BJ (cell line): ENCODE measurements around the gene PLEKHS1. TPM values are rescaled to one million over a fixed set of nuclear protein-coding genes. Genes with fewer than 3 reads are reported as not detected.

Experiments
- CTCF ChIA-PET: fragments of 350-600 bp; formaldehyde crosslinking; extraction: SDS; loops from one replicate; lab custom pipeline; 2021; ENCODE audit warnings: antibody characterized with exemption, inconsistent platforms; lab: Yijun Ruan, JAX
- POLR2A ChIA-PET: fragments of 300-600 bp; sonication (Branson Sonifier 250); formaldehyde crosslinking; extraction: SDS; loops from one replicate; lab custom pipeline; 2021; ENCODE audit warnings: antibody characterized with exemption; lab: Charles Lee
- DNase-seq: peaks from one replicate; pipeline ENCODE4 v3.0.0-alpha.2; 2011; ENCODE audit warnings: low read depth
- H3K27me3 ChIP-seq: 2 replicates; pipeline ENCODE4 v1.6.0; 2011; ENCODE audit warnings: low read length; ENCODE audit not compliant: control insufficient read depth, insufficient read depth
- H3K36me3 ChIP-seq: 2 replicates; pipeline ENCODE4 v1.5.1; 2011; ENCODE audit warnings: low read length; ENCODE audit not compliant: control insufficient read depth, insufficient read depth
- H3K4me3 ChIP-seq: 2 replicates; pipeline ENCODE4 v1.5.1; 2011; ENCODE audit warnings: low read depth, mild to moderate bottlenecking, control low read depth, low read length
- polyA plus RNA-seq: library from polyadenylated mRNA; depleted of rRNA; stranded (reverse); fragments of >200 nt; gene quantifications from 2 replicates; pipeline ENCODE4 v1.2.3, GENCODE V29; 2011
- TF ChIP-seq, protein P1 (sequence below): IDR thresholded peaks from 2 replicates; pipeline ENCODE4 v1.5.1; 2011; ENCODE audit warnings: low read depth, mild to moderate bottlenecking, control low read depth, inconsistent platforms, low read length, moderate library complexity; ENCODE audit not compliant: insufficient read depth

PLEKHS1 gene
- polyA plus RNA-seq, 1 experiment = not detected

DNA sequence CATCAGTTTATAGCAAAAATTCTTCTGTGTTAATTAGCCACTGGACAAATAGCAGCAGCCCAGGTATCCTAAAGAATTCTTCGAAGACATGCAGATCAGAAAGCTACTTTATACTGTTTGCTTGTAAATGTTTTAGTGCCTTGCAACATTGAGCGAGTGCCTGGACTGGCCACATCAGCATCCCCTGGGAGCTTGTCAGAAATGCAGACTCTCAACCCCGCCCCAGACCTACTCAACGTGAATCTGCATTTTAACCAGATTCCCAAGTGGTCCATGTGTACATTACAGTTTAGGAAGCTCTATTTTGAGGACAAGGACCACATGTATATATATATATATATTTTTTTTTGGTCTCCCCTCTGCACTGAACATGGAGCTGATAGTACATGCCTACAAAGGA lies 18.5 kb upstream of the PLEKHS1 start:
- no peak overlapping the region for H3K4me3 ChIP-seq
- TF ChIP-seq, protein P1, sequence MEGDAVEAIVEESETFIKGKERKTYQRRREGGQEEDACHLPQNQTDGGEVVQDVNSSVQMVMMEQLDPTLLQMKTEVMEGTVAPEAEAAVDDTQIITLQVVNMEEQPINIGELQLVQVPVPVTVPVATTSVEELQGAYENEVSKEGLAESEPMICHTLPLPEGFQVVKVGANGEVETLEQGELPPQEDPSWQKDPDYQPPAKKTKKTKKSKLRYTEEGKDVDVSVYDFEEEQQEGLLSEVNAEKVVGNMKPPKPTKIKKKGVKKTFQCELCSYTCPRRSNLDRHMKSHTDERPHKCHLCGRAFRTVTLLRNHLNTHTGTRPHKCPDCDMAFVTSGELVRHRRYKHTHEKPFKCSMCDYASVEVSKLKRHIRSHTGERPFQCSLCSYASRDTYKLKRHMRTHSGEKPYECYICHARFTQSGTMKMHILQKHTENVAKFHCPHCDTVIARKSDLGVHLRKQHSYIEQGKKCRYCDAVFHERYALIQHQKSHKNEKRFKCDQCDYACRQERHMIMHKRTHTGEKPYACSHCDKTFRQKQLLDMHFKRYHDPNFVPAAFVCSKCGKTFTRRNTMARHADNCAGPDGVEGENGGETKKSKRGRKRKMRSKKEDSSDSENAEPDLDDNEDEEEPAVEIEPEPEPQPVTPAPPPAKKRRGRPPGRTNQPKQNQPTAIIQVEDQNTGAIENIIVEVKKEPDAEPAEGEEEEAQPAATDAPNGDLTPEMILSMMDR = no peak
- CTCF ChIA-PET = interaction anchor here (0.7 to 1.9 kb wide), 3 partner anchors 9 to 27 kb away, joined by 3 to 7 read pairs (median 4); no protein-coding TSS in a partner anchor
- peaks cover 11% of the 10 kb centered on the region for H3K36me3 ChIP-seq
- no peaks in the 10 kb centered on the region for H3K27me3 ChIP-seq
- POLR2A ChIA-PET = no interaction called here
- no peak for DNase-seq

DNA sequence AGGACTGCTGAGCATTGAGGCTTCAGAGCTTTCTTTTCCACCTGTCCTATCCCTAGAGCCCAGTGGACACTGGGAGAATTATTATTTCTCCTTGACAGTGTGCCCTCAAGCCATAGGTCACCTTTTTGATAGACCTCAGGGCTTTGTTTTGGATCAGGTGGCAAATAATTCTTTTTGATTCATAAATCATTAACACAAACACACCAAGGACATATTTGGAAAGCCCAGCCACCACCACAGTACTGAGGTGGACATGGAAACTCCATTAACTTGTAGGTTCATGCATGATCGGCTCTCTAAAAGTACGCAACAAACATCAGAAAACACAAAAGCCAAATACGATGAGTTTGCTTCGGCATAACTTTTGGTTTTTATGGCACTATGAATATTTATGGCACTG lies 17.8 kb upstream of the PLEKHS1 start:
- ChIA-PET POLR2A (no interaction called here), CTCF (interaction anchor here (0.9 to 1.9 kb wide), 2 partner anchors 10 to 27 kb away, joined by 3 to 7 read pairs; no protein-coding TSS in a partner anchor)
- TF ChIP-seq, protein P1 = no peak
- Histone ChIP-seq H3K36me3 (peaks cover 9% of the 10 kb centered on the region), H3K4me3 (no peak overlapping the region), H3K27me3 (no peaks in the 10 kb centered on the region)
- DNase-seq = no peak

DNA sequence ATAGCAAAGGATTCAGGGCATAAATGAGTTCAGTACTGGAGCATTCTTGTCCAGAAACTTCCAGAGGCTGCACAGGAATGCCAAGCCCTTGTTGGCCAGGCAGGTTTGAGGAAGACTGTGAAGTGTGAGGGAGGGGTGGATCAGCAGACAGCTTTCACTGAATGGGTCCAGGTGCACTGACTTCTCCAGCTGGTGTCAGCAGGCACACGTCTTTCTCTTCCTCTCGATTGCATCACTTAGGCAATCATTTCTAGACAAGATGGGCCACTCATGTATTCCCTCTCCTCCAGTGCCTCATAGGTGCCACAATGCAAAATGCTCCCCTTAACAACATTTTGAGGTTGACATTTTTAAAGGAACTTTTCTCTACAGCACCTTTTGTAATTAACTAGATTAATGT lies 15.6 kb upstream of the PLEKHS1 start:
- Histone ChIP-seq H3K4me3 (no peak overlapping the region), H3K36me3 (no peaks in the 10 kb centered on the region), H3K27me3 (no peaks in the 10 kb centered on the region)
- ChIA-PET CTCF (no interaction called here), POLR2A (no interaction called here)
- DNase-seq = no peak
- TF ChIP-seq, protein P1 = no peak

DNA sequence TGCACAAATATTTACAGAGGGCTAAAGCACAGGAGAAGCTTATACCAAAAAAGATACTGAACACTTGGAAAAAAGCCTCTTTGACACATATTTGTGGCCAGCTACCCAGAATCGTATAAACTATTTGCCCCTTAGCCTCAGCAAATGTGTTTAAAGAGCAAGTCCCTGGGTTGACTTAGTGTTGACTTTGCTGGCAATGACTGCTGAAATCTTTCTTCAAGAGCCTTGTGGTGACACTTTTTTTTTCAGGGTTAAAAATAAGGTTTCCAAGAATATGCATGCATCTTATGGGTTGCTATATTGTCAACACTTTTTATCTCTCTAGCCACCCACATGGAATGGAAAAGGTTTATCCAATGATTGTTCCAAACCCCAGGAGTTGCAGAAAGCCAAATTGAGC lies 14.9 kb upstream of the PLEKHS1 start:
- Histone ChIP-seq H3K36me3 (no peaks in the 10 kb centered on the region), H3K4me3 (no peak overlapping the region), H3K27me3 (no peaks in the 10 kb centered on the region)
- POLR2A ChIA-PET = no interaction called here
- no peak for DNase-seq
- CTCF ChIA-PET = interaction anchor here (1.0 kb wide), 1 partner anchor 13 kb away, joined by 3 read pairs; no protein-coding TSS in a partner anchor
- TF ChIP-seq, protein P1 = no peak

DNA sequence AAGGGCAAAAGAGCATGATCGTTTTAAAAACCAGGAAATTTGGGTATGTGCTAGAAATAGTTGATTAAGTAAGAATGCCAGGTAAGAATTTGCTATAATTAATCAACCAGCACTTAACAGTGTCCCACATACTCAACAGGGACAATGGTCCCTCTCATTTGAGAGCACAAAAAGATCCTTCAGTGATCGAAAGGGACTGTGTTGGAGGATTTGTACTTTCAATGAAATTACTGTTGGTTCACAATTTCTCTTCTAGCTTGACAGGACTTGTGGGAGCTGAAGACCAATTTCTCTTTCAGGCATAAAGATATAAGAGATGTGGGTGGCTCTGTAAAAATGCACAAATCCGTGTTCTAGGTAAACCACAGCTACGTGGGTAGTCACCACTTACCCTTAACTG lies 12.5 kb upstream of the PLEKHS1 start:
- DNase-seq = no peak

More for the DNA sequence above, 12.5 kb upstream of the PLEKHS1 start:
- TF ChIP-seq, protein P1 = no peak
- POLR2A ChIA-PET = no interaction called here
- no peak overlapping the region for H3K4me3 ChIP-seq
- CTCF ChIA-PET = no interaction called here
- no peaks in the 10 kb centered on the region for H3K27me3 ChIP-seq
- H3K36me3 ChIP-seq = no peaks in the 10 kb centered on the region
